Measurements from ENCODE around the gene SMPD3.

The SMPD3 gene

GRCh38 chr16:68379472-68380347, 68.6 kb downstream of the SMPD3 start:
- DNase-seq = no peak

- no peak for DNase-seq
Measured at GRCh38 chr16:68378436-68379415, 69.6 kb downstream of the SMPD3 start.

GRCh38 chr16:68377667-68378393, 70.5 kb downstream of the SMPD3 start:
- DNase-seq = no peak

- no peak for DNase-seq
Measured at GRCh38 chr16:68377221-68377620, 71.1 kb downstream of the SMPD3 start.

- DNase-seq = no peak
Measured at GRCh38 chr16:68376590-68376989, 71.7 kb downstream of the SMPD3 start.

- no peak for DNase-seq
Measured at GRCh38 chr16:68375801-68376536, 72.3 kb downstream of the SMPD3 start.

- DNase-seq = no peak
Measured at GRCh38 chr16:68374961-68375660, 73.2 kb downstream of the SMPD3 start.

GRCh38 chr16:68374246-68374805, 74.0 kb downstream of the SMPD3 start:
- no peak for DNase-seq

GRCh38 chr16:68373528-68374245, 74.6 kb downstream of the SMPD3 start:
- DNase-seq = no peak

GRCh38 chr16:68372806-68373205, 75.5 kb downstream of the SMPD3 start:
- DNase-seq = no peak

GRCh38 chr16:68372381-68372720, 76.0 kb downstream of the SMPD3 start:
- DNase-seq = no peak

GRCh38 chr16:68371706-68372380, 76.5 kb downstream of the SMPD3 start:
- DNase-seq = no peak

- no peak for DNase-seq
Measured at GRCh38 chr16:68371276-68371651, 77.0 kb downstream of the SMPD3 start.

GRCh38 chr16:68370581-68371275, 77.6 kb downstream of the SMPD3 start:
- DNase-seq = no peak

GRCh38 chr16:68369697-68370580, 78.4 kb downstream of the SMPD3 start:
- DNase-seq = no peak

- no peak for DNase-seq
Measured at GRCh38 chr16:68369168-68369567, 79.1 kb downstream of the SMPD3 start.

GRCh38 chr16:68368301-68368888, 79.9 kb downstream of the SMPD3 start:
- DNase-seq = no peak

GRCh38 chr16:68367891-68368290, 80.4 kb downstream of the SMPD3 start:
- DNase-seq = no peak

Measured in cortex of kidney (tissue), 1 donor.